Measurements from ENCODE around the gene SERTAD1.

SERTAD1 gene

GRCh38 chr19:40407714-40408597 lies 17.8 kb downstream of the SERTAD1 start:
- DNase-seq (ENCODE audit: insufficient read length, low spot score) (no peak), FAIRE-seq (no peak)

GRCh38 chr19:40403262-40403984 lies 22.4 kb downstream of the SERTAD1 start:
- FAIRE-seq: peak; percentile 84
- peak; percentile 96 for DNase-seq (ENCODE audit: insufficient read length, low spot score)

DNA sequence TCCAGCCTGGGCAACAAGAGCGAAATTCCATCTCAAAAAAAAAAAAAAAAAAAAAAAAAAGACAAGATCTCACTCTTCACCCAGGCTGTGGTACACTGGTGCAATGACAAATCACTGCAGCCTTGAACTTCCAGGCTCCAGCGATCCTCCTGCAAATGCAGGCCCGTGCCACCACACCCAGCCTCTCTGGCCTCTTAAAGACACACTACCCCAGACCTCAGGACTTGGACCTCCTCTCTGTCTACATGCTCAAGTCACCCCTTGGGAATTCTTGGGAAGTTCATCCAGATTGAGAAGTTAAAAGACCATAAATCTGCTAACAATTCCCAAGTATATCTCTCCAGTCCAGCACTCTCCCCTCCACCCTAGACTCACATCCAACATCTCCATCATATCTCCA lies 25.2 kb downstream of the SERTAD1 start:
- no peak for FAIRE-seq

GRCh38 chr19:40398417-40399131 lies 27.2 kb downstream of the SERTAD1 start:
- FAIRE-seq (no peak), DNase-seq (ENCODE audit: insufficient read length, low spot score) (no peak)

More for the DNA sequence above, 25.2 kb downstream of the SERTAD1 start:
- no peak for DNase-seq (ENCODE audit: insufficient read length, low spot score)

DNA sequence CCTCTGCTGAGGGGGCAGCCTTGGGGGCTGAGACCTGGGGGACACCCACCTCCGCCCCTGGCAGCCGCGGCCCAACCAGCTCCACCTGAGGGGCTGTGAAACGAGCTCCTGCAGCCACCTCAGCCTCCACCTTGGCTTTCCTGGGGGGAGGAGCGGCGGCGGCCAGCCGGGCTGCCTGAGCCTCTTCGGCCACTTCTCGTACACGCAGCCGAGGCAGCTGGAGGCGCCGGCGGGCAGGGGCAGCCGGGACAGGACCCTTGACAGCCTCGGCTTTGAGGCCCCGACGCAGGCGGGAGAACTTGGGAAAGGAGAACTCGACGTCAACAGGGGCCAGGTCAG lies 28.3 kb downstream of the SERTAD1 start:
- DNase-seq (ENCODE audit: insufficient read length, low spot score) (no peak), FAIRE-seq (no peak)

DNA sequence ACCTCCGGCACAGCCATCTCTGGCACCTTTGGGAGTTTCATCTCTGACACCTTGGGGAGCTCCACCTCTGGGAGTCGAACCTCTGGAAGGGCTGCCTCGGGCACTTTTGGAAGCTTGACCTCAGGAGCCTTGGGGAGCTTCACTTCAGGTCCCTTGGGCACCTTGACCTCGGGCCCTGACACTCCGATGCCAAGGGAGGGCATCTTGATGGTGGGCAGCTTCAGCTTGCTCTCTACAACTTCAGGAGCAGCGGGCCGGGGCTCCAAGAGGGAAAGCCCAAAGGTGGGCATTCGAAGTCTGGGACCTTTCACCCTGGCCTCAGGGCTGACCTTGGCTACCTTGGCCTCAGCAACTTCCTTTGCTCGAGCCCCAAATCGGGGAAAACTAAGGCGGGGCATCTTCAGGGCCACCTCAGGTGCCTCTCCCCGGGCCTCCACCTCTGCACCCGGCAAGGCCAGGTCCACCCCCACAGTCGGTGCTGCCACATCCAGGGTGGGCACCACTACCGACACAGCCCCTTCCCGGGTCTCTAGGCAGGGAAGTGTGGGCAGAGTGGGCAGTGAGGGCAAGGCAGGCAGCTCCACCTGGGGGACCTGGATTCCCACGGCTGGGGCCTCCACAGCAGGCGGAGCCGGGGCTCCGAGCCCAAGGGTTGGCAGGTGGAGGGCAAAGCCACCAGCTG lies 28.8 kb downstream of the SERTAD1 start:
- no peak for FAIRE-seq
- no peak for DNase-seq (ENCODE audit: insufficient read length, low spot score)

GRCh38 chr19:40395956-40396355 lies 29.8 kb downstream of the SERTAD1 start:
- FAIRE-seq: no peak
- DNase-seq (ENCODE audit: insufficient read length, low spot score): no peak

DNA sequence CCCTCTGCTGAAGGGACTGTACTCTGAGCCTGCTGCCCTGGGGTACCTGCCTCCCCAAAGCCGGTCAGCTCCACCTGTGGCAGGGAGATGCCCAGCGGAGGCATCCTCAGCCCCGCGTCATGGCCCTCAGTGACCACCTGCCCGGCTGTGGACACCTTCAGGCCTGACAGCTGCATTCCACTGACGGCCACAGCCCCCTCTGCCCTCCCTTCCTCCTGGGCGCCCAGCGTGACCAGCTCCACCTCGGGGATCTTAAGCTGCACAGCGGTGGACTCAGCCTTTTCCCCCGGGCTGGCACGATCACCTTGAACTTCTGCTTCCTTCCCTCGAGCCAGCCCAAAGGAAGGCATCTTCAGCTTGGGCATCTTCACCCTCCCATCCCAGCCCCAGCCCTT lies 31.0 kb downstream of the SERTAD1 start:
- no peak for FAIRE-seq
- DNase-seq (ENCODE audit: insufficient read length, low spot score): no peak

GRCh38 chr19:40393894-40394815 lies 31.6 kb downstream of the SERTAD1 start:
- no peak for FAIRE-seq

DNA sequence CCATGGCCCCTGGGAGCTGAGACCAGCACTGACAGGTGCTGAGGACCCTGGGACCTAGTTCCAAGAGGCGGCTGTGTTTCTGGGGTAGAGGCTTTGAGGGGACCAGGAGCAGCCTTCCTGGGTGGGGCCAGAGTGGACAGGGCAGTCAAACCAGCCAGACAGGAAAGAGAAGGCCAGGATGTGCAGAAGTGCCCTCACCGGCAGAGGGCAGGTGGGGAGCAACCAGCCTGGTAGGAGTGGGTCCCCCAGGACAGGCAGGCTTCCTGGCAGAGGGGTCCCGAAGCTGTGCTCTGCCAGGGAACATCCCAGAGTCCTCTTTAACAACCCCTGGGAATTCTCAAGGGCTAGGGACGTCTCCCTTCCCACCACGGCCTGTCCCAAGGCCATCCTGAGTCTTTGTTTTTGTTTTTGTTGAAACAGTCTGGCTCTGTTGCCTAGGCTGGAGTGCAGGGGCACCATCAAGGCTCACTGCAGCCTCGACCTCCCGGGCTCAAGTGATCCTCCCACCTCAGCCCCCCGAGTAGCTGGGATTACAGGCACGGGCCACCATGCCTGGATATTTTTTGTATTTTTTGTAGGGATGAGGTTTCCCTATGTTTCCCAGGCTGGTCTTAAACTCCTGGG lies 32.8 kb downstream of the SERTAD1 start:
- FAIRE-seq: no peak
- DNase-seq (ENCODE audit: insufficient read length, low spot score): no peak

More at GRCh38 chr19:40393894-40394815, 31.6 kb downstream of the SERTAD1 start:
- DNase-seq (ENCODE audit: insufficient read length, low spot score): no peak

- FAIRE-seq: no peak
- DNase-seq (ENCODE audit: insufficient read length, low spot score): no peak
Measured at GRCh38 chr19:40392123-40392522, 33.7 kb downstream of the SERTAD1 start.

- no peak for FAIRE-seq
- no peak for DNase-seq (ENCODE audit: insufficient read length, low spot score)
Measured at GRCh38 chr19:40390084-40390742, 35.6 kb downstream of the SERTAD1 start, which contains the start of gene HIPK4. Gene HIPK4 (minus strand): TSS chr19:40390181. CDS start chr19:40389902, 279 bp downstream.

GRCh38 chr19:40389404-40390083 lies 36.2 kb downstream of the SERTAD1 start:
- FAIRE-seq: no peak
- no peak for DNase-seq (ENCODE audit: insufficient read length, low spot score)

- no peak for DNase-seq (ENCODE audit: insufficient read length, low spot score)
- FAIRE-seq: no peak
Measured at GRCh38 chr19:40388481-40388880, 37.3 kb downstream of the SERTAD1 start.

DNA sequence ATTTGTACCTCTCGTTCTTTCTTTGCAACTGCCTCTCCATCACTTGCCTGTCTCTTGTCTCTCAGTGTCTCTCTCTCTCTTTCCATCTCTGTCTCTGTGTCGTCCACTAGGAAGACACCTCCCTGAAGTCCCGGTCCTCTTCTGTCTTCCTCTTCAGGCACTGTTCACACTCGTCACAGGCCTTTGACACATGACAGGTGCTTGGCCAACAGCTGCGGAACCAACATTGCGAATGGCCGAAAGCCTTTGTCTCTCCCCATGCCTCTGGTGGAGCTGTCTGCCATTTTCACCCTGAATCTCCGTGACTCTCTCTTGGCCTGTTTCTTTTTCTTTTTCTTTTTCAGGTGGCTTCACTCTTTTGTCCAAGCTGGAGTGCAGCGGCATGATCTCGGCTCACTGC lies 38.6 kb downstream of the SERTAD1 start:
- DNase-seq (ENCODE audit: insufficient read length, low spot score) (no peak), FAIRE-seq (no peak)

DNA sequence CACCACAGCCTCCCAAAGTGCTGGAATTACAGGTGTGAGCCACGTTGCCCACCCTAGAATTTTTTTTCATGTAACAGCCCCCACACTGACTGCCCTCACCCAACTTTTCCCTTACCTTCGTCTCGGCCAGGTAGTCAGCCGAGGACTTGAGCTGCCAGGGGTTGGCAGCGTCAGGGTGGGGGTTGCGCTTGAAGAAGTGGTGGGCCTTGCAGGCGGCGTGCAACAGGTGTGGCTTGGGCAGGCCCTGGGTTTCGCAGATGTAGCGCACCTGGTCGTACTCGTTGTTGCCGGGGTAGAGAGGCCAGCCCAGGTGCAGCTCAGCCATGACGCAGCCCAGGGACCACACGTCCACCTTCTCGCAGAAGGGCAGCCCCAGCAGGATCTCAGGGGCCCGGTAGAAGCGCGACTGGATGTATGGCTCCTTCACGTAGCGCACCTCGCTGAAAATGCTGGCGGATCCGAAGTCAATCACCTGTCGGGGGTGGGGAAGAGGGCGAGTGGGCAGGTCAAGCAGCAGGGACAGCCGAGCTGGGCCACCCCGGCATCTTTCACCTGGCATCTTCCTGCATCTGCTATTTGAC lies 42.0 kb downstream of the SERTAD1 start:
- no peak for FAIRE-seq
- DNase-seq (ENCODE audit: insufficient read length, low spot score): no peak

- FAIRE-seq (no peak), DNase-seq (ENCODE audit: insufficient read length, low spot score) (no peak)
Measured at GRCh38 chr19:40381321-40381720, 44.5 kb downstream of the SERTAD1 start.
